ENCODE data around the gene FBXO40. TPM values are rescaled to one million over a fixed set of nuclear protein-coding genes. Genes with fewer than 3 reads are reported as not detected.

Gene FBXO40
- total and polyA plus RNA-seq, 4 donors: 0.05 to 0.08 TPM; not detected in 2

Small RNA genes within 50 kb of the gene (small RNA-seq; reads per million reads assigned to genes)
- not detected for gene RNU4-62P

Other genes starting within 250 kb of the FBXO40 start
- gene POLQ, start 47.4 kb upstream of the FBXO40 start, total RNA-seq: 10 to 100 TPM in 1 of 2 donors, under 1 TPM in 1; 0.17 to 13.2 TPM
- under 1 TPM; 0.10 to 0.27 TPM for gene POLQ, start 47.4 kb upstream of the FBXO40 start, polyA plus RNA-seq
- gene ARGFX, start 25.4 kb upstream of the FBXO40 start, total RNA-seq: not detected
- not detected for gene ARGFX, start 25.4 kb upstream of the FBXO40 start, polyA plus RNA-seq
- gene HCLS1, start 67.5 kb downstream of the FBXO40 start, total RNA-seq: 10 to 100 TPM; 17.2 to 39.8 TPM
- 10 to 100 TPM; 18.5 to 26.6 TPM for gene HCLS1, start 67.5 kb downstream of the FBXO40 start, polyA plus RNA-seq
- gene GOLGB1, start 156.4 kb downstream of the FBXO40 start, total RNA-seq: 10 to 100 TPM; 29.1 to 58.8 TPM
- 10 to 100 TPM; 10.1 to 36.8 TPM for gene GOLGB1, start 156.4 kb downstream of the FBXO40 start, polyA plus RNA-seq
- gene IQCB1, start 241.7 kb downstream of the FBXO40 start, total RNA-seq: 10 to 100 TPM; 13.1 to 14.0 TPM
- 1 to 10 TPM; 2.8 to 5.7 TPM for gene IQCB1, start 241.7 kb downstream of the FBXO40 start, polyA plus RNA-seq
- gene EAF2, start 241.8 kb downstream of the FBXO40 start, total RNA-seq: 1 to 10 TPM; 5.7 to 6.6 TPM
- 1 to 10 TPM; 1.5 to 4.8 TPM for gene EAF2, start 241.8 kb downstream of the FBXO40 start, polyA plus RNA-seq